Lower leg skin (tissue), 4 donors: ENCODE data around the gene NKAIN2. TPM values are rescaled to one million over a fixed set of nuclear protein-coding genes. Genes with fewer than 3 reads are reported as not detected.

Experiments
- DNase-seq, 2 donors: peaks; one replicate each; pipeline ENCODE4 v3.0.0-alpha.2; 2019; ENCODE audit warnings: low spot score in 2 of 2
- H3K4me3 ChIP-seq: fragments of 200-600 bp; sonication (generic); 2 replicates; pipeline ENCODE4 v1.5.1; 2017; ENCODE audit warnings: mild to moderate bottlenecking, low read depth; ENCODE audit not compliant: poor library complexity, severe bottlenecking
- CTCF ChIP-seq, 3 donors: fragments of 450-650 bp; IDR thresholded peaks; one replicate each; pipeline ENCODE4 v1.5.1; 2016; ENCODE audit warnings: antibody characterized with exemption in 3 of 3, mild to moderate bottlenecking in 3 of 3, moderate library complexity in 2 of 3
- POLR2A ChIP-seq, 2 donors: fragments of 450-650 bp; IDR thresholded peaks; one replicate each; pipeline ENCODE4 v1.6.1; 2016 to 2017; ENCODE audit warnings: antibody characterized with exemption in 2 of 2, mild to moderate bottlenecking in 1 of 2, moderate library complexity in 1 of 2
- WGBS, 2 donors: methylation state at CpG; one replicate each; pipeline ENCODE4 v1.1.5; 2018; 5-methylcytosine and 5-hydroxymethylcytosine counted together
- intact Hi-C: fragments of 100-400 bp; cut with DNase I; formaldehyde crosslinking; loops from one replicate; pipeline ENCODE4 v1.15.0; 2023; ENCODE audit warnings: low total_unique reads
- total RNA-seq, 4 donors: library from RNA; depleted of rRNA; stranded (reverse); fragments of >200 nt; gene quantifications; one replicate each; pipeline ENCODE4 v1.1.0, GENCODE V29; 2016

The NKAIN2 gene
- total RNA-seq, 4 donors from 2014 or later = 0.37 TPM; not detected in 3

- WGBS, 2 donors = 36 to 38% methylated on average over 9 of the region's 9 CpGs
- H3K4me3 ChIP-seq = no peak overlapping the region
- no peak for DNase-seq
- TF ChIP-seq CTCF (IDR thresholded peaks at IDR 0.05) = no peak
- TF ChIP-seq POLR2A (IDR thresholded peaks at IDR 0.05) = no peak
- intact Hi-C loops = no loop called here
Observed at GRCh38 chr6:124535746-124536145, 732.1 kb downstream of the NKAIN2 start.

GRCh38 chr6:124536157-124536841, 732.6 kb downstream of the NKAIN2 start:
- WGBS, 2 donors = 72 to 75% methylated on average over 5 of the region's 5 CpGs
- DNase-seq = no peak
- H3K4me3 ChIP-seq = no peak overlapping the region
- intact Hi-C loops = no loop called here
- TF ChIP-seq POLR2A (IDR thresholded peaks at IDR 0.05) (no peak), CTCF (IDR thresholded peaks at IDR 0.05) (no peak)

GRCh38 chr6:124536842-124537191, 733.2 kb downstream of the NKAIN2 start:
- no peak for DNase-seq
- WGBS, 2 donors = 37 to 49% methylated on average over 3 of the region's 3 CpGs
- TF ChIP-seq CTCF (IDR thresholded peaks at IDR 0.05) (no peak), POLR2A (IDR thresholded peaks at IDR 0.05) (no peak)
- H3K4me3 ChIP-seq = no peak overlapping the region
- intact Hi-C loops = no loop called here

- DNase-seq = no peak
- intact Hi-C loops = no loop called here
- TF ChIP-seq POLR2A (IDR thresholded peaks at IDR 0.05) = no peak
- no peak for TF ChIP-seq CTCF (IDR thresholded peaks at IDR 0.05)
- no peak overlapping the region for H3K4me3 ChIP-seq
Observed at GRCh38 chr6:124539096-124539495, 735.4 kb downstream of the NKAIN2 start.

GRCh38 chr6:124541573-124541972, 737.9 kb downstream of the NKAIN2 start:
- 61 to 64% methylated on average over 2 of the region's 2 CpGs for WGBS, 2 donors
- DNase-seq = no peak
- H3K4me3 ChIP-seq = no peak overlapping the region
- intact Hi-C loops = no loop called here
- TF ChIP-seq CTCF (IDR thresholded peaks at IDR 0.05) = no peak
- no peak for TF ChIP-seq POLR2A (IDR thresholded peaks at IDR 0.05)

- WGBS, 2 donors = 39 to 45% methylated on average over 2 of the region's 2 CpGs
- DNase-seq = no peak
- intact Hi-C loops = no loop called here
- no peak for TF ChIP-seq CTCF (IDR thresholded peaks at IDR 0.05)
- TF ChIP-seq POLR2A (IDR thresholded peaks at IDR 0.05) = no peak
- H3K4me3 ChIP-seq = no peak overlapping the region
Observed at GRCh38 chr6:124546601-124547000, 742.9 kb downstream of the NKAIN2 start.
